Sigmoid colon (tissue), 7 donors: ENCODE measurements around the gene PCSK5. TPM values are rescaled to one million over a fixed set of nuclear protein-coding genes. Genes with fewer than 3 reads are reported as not detected.

Experiments used
- DNase-seq: peaks from one replicate; pipeline ENCODE4 v3.0.0-alpha.2; 2019
- H3K27ac ChIP-seq, 4 donors: fragments of 200-600 bp; sonication (generic); one replicate each; pipeline ENCODE4 v1.5.1; 2016 to 2019; ENCODE audit warnings: mild to moderate bottlenecking in 1 of 4
- H3K27me3 ChIP-seq, 3 donors: fragments of 200-600 bp; sonication (generic); one replicate each; pipeline ENCODE4 v1.5.1; 2019; ENCODE audit warnings: mild to moderate bottlenecking in 1 of 3
- H3K36me3 ChIP-seq, 4 donors: fragments of 200-600 bp; sonication (generic); one replicate each; pipeline ENCODE4 v1.5.1; 2016 to 2019
- H3K4me1 ChIP-seq, 4 donors: fragments of 200-600 bp; sonication (generic); one replicate each; pipeline ENCODE4 v1.5.1; 2017 to 2019
- H3K4me3 ChIP-seq, 4 donors: fragments of 200-600 bp; sonication (generic); one replicate each; pipeline ENCODE4 v1.5.1; 2017 to 2019; ENCODE audit warnings: mild to moderate bottlenecking in 2 of 4, moderate library complexity in 1 of 4
- H3K9me3 ChIP-seq, 4 donors: fragments of 200-600 bp in 3 of 4; sonication (generic) in 3 of 4; one replicate each; pipeline versions ENCODE4 v1.5.1 to v1.6.1; 2013 to 2019
- EP300 ChIP-seq, 4 donors: sonication (generic); formaldehyde crosslinking; IDR thresholded peaks; one replicate each; pipeline ENCODE4 v1.6.1; 2017; ENCODE audit warnings: antibody characterized with exemption in 4 of 4
- POLR2A ChIP-seq, 2 donors: fragments of 450-650 bp; IDR thresholded peaks; one replicate each; pipeline ENCODE4 v1.6.1; 2016; ENCODE audit warnings: antibody characterized with exemption in 2 of 2, mild to moderate bottlenecking in 2 of 2, moderate library complexity in 2 of 2
- POLR2AphosphoS5 ChIP-seq, 4 donors: sonication (generic); formaldehyde crosslinking; IDR thresholded peaks; one replicate each; pipeline ENCODE4 v1.6.1; 2017; ENCODE audit warnings: antibody characterized with exemption in 4 of 4
- WGBS, 2 donors: extraction: QIAGEN DNeasy Blood & Tissue Kit; methylation state at CpG; one replicate each; pipeline ENCODE4 v1.1.7; 2013; 5-methylcytosine and 5-hydroxymethylcytosine counted together
- intact Hi-C: fragments of 100-400 bp; cut with DNase I; formaldehyde crosslinking; loops from one replicate; pipeline ENCODE4 v1.15.1; 2023
- polyA plus RNA-seq, 3 donors: library from polyadenylated mRNA; stranded (reverse); fragments of 200-250 nt; gene quantifications; one replicate each; pipeline ENCODE4 v1.2.3, GENCODE V29; 2013
- total RNA-seq, 4 donors: library from RNA; depleted of rRNA; stranded (reverse); fragments of >200 nt; gene quantifications; one replicate each; pipeline ENCODE4 v1.1.0, GENCODE V29; 2016
- TF ChIP-seq, protein P1 (sequence below), 4 experiments: fragments of 450-650 bp in 3 of 4; fragments of 200-600 bp in 1 of 4; IDR thresholded peaks; one replicate each; pipeline ENCODE4 v1.5.1; 2016 to 2019; ENCODE audit warnings: antibody characterized with exemption in 4 of 4, mild to moderate bottlenecking in 3 of 4, moderate library complexity in 2 of 4
- donor health status: healthy with polysubstance abuse.
- donor health status: Bipolar disorder and iron deficiency.
- donor health status: healthy.

PCSK5 gene
- total and polyA plus RNA-seq, 7 donors, result 2.4 to 23.5 (median 8.4) TPM

DNA sequence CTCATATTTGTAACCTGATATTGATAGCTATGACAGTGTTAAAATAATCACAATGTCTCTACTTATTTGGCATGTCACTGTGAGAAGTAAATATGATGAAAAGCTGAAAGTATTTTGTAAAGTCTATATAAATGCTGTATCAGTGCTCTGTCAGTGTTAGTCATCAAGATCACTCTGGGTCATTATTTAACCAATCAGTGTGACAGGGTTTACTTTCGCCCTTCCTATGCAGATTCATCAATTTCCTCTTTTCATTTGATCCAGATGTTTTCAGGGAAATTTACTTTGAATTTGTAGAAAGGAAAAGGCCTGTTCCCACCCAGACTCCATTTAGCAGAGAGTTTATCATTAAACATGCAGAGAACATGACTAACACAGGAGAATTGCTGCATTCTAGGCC, 9.9 kb upstream of the PCSK5 start:
- intact Hi-C loops, result no loop called here
- Histone ChIP-seq H3K4me1 (no peaks in the 10 kb centered on the region), H3K36me3 (no peaks in the 10 kb centered on the region), H3K4me3 (no peak overlapping the region), H3K9me3 (no peaks in the 10 kb centered on the region), H3K27ac (no peak overlapping the region), H3K27me3 (no peaks in the 10 kb centered on the region)
- WGBS, 2 donors, result 76 to 81% methylated on average over 1 of the region's 1 CpG
- no peak for DNase-seq
- TF ChIP-seq, protein P1, sequence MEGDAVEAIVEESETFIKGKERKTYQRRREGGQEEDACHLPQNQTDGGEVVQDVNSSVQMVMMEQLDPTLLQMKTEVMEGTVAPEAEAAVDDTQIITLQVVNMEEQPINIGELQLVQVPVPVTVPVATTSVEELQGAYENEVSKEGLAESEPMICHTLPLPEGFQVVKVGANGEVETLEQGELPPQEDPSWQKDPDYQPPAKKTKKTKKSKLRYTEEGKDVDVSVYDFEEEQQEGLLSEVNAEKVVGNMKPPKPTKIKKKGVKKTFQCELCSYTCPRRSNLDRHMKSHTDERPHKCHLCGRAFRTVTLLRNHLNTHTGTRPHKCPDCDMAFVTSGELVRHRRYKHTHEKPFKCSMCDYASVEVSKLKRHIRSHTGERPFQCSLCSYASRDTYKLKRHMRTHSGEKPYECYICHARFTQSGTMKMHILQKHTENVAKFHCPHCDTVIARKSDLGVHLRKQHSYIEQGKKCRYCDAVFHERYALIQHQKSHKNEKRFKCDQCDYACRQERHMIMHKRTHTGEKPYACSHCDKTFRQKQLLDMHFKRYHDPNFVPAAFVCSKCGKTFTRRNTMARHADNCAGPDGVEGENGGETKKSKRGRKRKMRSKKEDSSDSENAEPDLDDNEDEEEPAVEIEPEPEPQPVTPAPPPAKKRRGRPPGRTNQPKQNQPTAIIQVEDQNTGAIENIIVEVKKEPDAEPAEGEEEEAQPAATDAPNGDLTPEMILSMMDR (IDR thresholded peaks at IDR 0.05), result no peak
- TF ChIP-seq EP300 (IDR thresholded peaks at IDR 0.05) (no peak), POLR2A (IDR thresholded peaks at IDR 0.05) (no peak), POLR2AphosphoS5 (IDR thresholded peaks at IDR 0.05) (no peak)

DNA sequence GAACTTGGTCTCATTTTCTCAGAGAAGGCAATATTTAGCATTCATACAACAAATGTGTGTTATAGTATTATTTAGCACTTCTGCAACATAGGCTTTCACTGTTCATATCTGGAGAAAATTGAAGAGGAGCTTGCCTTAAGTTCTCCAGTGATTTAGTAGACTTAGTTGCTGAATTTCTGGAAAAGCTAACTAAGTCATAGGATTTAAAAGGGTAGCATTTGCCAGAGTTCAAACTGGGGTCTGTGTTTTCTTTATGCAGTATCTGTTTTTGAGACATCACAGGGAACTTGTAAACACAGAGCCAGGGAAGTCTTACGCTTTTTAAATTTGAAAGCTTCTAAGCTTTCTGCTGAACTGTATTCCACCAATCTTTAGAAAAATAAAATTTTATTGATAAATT, 8.7 kb upstream of the PCSK5 start:
- no peak overlapping the region for H3K27ac ChIP-seq
- no peaks in the 10 kb centered on the region for H3K36me3 ChIP-seq
- no peak overlapping the region for H3K4me3 ChIP-seq
- H3K9me3 ChIP-seq, result no peaks in the 10 kb centered on the region
- DNase-seq, result no peak
- no peaks in the 10 kb centered on the region for H3K27me3 ChIP-seq
- no peaks in the 10 kb centered on the region for H3K4me1 ChIP-seq
- no peak for TF ChIP-seq POLR2AphosphoS5 (IDR thresholded peaks at IDR 0.05)
- WGBS, 2 donors, result 93 to 94% methylated on average over 1 of the region's 1 CpG
- intact Hi-C loops, result no loop called here

DNA sequence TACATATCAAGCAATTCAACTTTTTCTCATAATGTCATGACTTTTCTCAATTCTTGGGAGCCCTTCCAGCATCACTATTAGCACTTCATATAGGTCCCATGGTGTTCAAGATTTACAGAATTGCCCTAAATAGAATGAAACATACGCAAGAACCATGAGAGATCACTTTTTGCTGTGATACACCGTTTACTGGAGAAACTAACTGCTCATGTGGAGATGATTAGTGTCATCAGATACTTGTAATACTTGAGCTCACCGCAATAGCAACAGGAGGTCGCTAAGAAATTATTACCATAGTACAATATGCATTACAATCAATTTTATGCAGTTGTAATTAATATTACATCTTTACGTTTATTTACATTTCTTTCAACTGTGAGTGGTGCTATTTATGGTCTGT, 4.8 kb upstream of the PCSK5 start:
- H3K36me3 ChIP-seq, result no peaks in the 10 kb centered on the region
- no peaks in the 10 kb centered on the region for H3K27me3 ChIP-seq
- intact Hi-C loops, result no loop called here
- WGBS, 2 donors, result 85 to 93% methylated on average over 5 of the region's 5 CpGs
- H3K27ac ChIP-seq, result no peak overlapping the region
- H3K4me3 ChIP-seq, result no peak overlapping the region
- peaks cover 0 to 9% (median 8%) of the 10 kb centered on the region in 4 donors for H3K4me1 ChIP-seq
- no peak for DNase-seq
- TF ChIP-seq POLR2AphosphoS5 (IDR thresholded peaks at IDR 0.05) (no peak), POLR2A (IDR thresholded peaks at IDR 0.05) (no peak), EP300 (IDR thresholded peaks at IDR 0.05) (no peak)
- TF ChIP-seq, protein P1 (IDR thresholded peaks at IDR 0.05), result no peak
- no peaks in the 10 kb centered on the region for H3K9me3 ChIP-seq

DNA sequence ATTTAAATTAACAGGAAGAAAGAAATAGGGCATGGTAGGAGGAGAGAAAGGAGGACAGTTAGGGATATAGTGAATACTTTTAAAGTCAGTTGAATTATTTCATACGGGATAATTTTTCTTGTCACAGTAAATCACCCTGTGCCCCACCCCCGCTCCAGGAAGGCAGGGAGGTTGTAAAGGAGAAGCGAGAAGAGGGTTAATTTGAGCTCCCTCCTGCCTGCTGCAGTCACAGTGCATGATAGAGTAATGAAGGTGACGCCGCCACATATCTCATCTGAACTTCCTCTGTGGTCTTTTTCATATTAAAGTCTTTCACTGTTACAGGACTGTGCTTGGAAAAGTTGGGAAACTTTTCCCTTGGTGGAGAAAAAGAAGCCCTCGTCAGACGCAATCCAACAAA, 896 bp upstream of the PCSK5 start:
- H3K36me3 ChIP-seq, result no peaks in the 10 kb centered on the region
- no peaks in the 10 kb centered on the region for H3K27me3 ChIP-seq
- intact Hi-C loops, result no loop called here
- H3K4me1 ChIP-seq, result peaks cover 0 to 25% (median 22%) of the 10 kb centered on the region in 4 donors
- WGBS, 2 donors, result 1 to 3% methylated on average over 7 of the region's 7 CpGs
- no peak for DNase-seq
- H3K4me3 ChIP-seq, result peak overlapping the region; percentile 59 to 90 (median 70)
- peak overlapping the region; percentile 90 to 93 (median 92) for H3K27ac ChIP-seq
- no peaks in the 10 kb centered on the region for H3K9me3 ChIP-seq
- no peak for TF ChIP-seq EP300 (IDR thresholded peaks at IDR 0.05)

DNA sequence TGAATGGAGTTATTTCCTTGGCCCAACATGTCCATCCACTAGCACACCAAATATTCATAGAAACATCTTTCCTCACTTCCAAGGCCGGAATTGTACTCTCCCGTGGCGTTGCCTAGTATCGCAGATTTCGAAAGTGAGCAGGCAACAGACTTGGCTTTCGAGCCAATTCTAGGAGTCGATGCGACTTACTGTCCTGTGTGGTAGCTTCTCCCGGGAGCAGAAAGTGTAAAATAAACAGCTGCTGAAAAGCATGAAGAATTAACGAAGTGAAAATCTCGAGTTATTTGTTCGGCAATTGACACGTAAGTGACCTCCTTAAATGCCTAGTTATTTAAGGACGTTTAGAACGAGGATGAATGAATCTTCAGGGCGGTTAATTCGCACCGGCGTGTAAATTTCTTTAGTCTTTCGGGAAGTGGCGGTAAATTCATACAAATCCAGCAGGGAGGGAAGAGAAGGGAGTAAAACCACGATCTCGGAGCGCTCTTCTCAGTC, 449 bp upstream of the PCSK5 start:
- Histone ChIP-seq H3K4me1 (peaks cover 0 to 25% (median 22%) of the 10 kb centered on the region in 4 donors), H3K27me3 (no peaks in the 10 kb centered on the region), H3K27ac (peak overlapping the region; percentile 90 to 93 (median 92)), H3K4me3 (peak overlapping the region; percentile 59 to 90 (median 70)), H3K9me3 (no peaks in the 10 kb centered on the region), H3K36me3 (no peaks in the 10 kb centered on the region)
- TF ChIP-seq EP300 (IDR thresholded peaks at IDR 0.05), result no peak
- TF ChIP-seq POLR2AphosphoS5 (IDR thresholded peaks at IDR 0.05), result peak in 2 of 4 donors; percentile 19 to 26
- TF ChIP-seq, protein P1 (IDR thresholded peaks at IDR 0.05), result no peak
- no peak for TF ChIP-seq POLR2A (IDR thresholded peaks at IDR 0.05)
- peak; percentile 82 for DNase-seq
- intact Hi-C loops, result loop anchor here (5.0 to 10.0 kb wide), 4 partner anchors 65 to 505 kb away; partner anchors contain the start of gene RFK
- WGBS, 2 donors, result 1% methylated on average over 24 of the region's 24 CpGs

DNA sequence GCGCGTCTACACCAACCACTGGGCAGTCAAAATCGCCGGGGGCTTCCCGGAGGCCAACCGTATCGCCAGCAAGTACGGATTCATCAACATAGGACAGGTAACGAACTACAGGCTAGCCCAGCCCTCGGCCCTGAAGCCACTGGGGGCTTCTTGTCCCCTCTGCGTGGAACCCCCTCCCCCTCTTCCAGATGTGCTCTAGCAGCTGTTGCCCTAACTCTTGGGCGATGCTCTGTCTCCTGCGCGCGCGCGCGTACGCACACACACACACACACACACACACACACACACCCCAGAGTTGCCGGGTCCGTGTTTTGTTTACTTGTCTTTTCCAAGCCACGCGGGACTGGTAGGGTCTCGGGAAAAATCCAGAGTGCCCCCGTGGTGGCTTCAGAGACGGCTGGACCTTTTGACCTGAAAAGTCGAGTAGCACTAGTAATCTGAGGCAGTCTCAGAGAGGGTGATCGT, 836 bp downstream of the PCSK5 start:
- peak overlapping the region; percentile 59 to 90 (median 70) for H3K4me3 ChIP-seq
- peak; percentile 78 for DNase-seq
- TF ChIP-seq POLR2A (IDR thresholded peaks at IDR 0.05), result no peak
- TF ChIP-seq POLR2AphosphoS5 (IDR thresholded peaks at IDR 0.05), result peak in 1 of 4 donors; percentile 22
- no peak for TF ChIP-seq EP300 (IDR thresholded peaks at IDR 0.05)
- TF ChIP-seq, protein P1 (IDR thresholded peaks at IDR 0.05), result no peak
- no peaks in the 10 kb centered on the region for H3K36me3 ChIP-seq
- 1 to 2% methylated on average over 28 of the region's 28 CpGs for WGBS, 2 donors
- intact Hi-C loops, result loop anchor here (5.0 to 10.0 kb wide), 4 partner anchors 63 to 503 kb away; partner anchors contain the start of gene RFK
- H3K27me3 ChIP-seq, result no peaks in the 10 kb centered on the region
- no peaks in the 10 kb centered on the region for H3K9me3 ChIP-seq
- H3K27ac ChIP-seq, result peak overlapping the region; percentile 90 to 93 (median 92)
- peaks cover 0 to 32% (median 28%) of the 10 kb centered on the region in 4 donors for H3K4me1 ChIP-seq
